ENCODE data around the gene PXYLP1.
"Not testable (repeated sequence)": the region's sequence is repeated elsewhere in the genome, so short reads cannot be mapped to it uniquely, and the experiment has no call there.

PXYLP1 gene

GRCh38 chr3:141274411-141275031 lies 42.9 kb downstream of the PXYLP1 start:
- DNase-seq = no peak

- no peak for DNase-seq
Measured at GRCh38 chr3:141275032-141275422, 43.4 kb downstream of the PXYLP1 start.

DNA sequence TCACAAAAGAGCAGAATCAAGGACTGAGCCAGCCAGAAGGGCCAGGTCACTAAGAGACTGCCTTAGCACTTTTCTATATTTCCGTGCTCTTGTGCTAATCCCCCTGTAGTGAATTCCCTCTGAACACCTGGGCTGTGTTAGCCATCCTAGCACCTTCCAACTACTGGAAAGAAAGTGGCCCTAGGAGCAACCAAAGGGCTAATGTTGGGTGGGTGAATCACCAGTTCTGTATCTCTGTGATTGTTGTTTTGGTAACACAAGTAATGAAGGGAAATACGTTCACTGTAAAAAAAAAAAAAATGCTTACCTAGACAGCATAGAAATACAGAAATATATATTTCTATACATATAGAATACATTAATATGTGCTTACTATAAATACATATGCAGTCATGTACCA lies 43.9 kb downstream of the PXYLP1 start:
- DNase-seq = no peak

DNA sequence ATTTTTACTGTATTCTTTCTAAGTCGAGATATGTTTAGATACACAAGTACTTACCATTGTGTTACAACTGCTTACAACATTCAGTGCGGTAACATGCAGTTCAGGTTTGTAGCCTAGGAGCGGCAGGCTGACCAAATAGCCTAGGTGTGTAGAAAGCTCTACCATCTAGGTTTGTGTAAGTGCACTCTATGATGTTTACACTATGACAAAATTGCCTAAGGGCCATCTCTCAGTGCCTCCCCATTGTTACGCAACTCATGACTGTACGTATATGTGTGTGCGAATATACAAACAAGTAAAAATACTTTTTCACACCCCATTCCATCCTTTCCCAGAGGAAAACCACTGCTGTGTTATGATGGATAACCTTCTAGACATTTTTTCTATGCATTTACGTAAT lies 44.3 kb downstream of the PXYLP1 start:
- DNase-seq = no peak

DNA sequence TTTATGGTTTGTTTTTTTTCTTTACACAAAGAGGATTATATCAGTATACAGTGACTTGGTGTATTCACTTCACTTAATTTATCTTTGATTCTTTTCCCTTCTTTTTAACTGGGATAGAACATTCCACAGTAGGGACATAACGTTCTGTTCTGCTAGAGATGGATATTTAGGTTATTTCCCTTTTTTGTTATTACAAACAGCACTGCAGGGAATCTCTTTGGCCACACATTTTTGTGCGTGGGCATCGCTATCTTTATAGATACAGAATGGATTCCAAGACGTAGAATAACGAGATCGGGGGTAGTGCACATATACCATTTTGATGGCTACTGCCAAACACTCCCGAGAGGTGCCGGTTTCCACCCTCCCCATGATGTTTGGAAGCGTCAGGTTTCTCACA lies 44.8 kb downstream of the PXYLP1 start:
- no peak for DNase-seq

- DNase-seq = no peak
Measured at GRCh38 chr3:141277451-141277850, 45.8 kb downstream of the PXYLP1 start.

GRCh38 chr3:141278196-141279076 lies 46.8 kb downstream of the PXYLP1 start:
- DNase-seq = no peak

- peak; percentile 19 to 29 for DNase-seq
Measured at GRCh38 chr3:141279077-141279967, 47.7 kb downstream of the PXYLP1 start.

GRCh38 chr3:141280086-141280485 lies 48.5 kb downstream of the PXYLP1 start:
- no peak for DNase-seq

GRCh38 chr3:141280690-141281089 lies 49.1 kb downstream of the PXYLP1 start:
- no peak for DNase-seq

DNA sequence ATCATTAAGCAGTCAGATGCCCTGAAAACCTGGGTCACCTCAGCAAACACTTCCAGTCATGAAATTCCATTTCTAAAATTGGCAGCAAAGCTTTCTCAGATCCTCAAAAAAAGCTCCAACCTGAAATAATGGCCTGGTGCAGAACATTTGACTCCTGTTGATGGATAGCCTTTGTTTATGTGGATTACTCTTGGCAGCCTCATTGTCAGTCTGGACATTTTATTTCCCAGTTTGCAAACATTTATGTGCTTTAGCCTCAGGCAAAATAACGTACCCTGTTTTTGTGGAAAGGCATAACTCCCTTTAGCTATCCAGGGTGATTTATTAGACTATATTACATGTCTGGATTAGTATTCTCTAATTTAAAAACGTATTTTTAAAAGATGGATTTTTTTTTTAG lies 53.9 kb downstream of the PXYLP1 start:
- DNase-seq = no peak

GRCh38 chr3:141286856-141287255 lies 55.2 kb downstream of the PXYLP1 start:
- no peak for DNase-seq

GRCh38 chr3:141287326-141287725 lies 55.7 kb downstream of the PXYLP1 start:
- DNase-seq = no peak

DNA sequence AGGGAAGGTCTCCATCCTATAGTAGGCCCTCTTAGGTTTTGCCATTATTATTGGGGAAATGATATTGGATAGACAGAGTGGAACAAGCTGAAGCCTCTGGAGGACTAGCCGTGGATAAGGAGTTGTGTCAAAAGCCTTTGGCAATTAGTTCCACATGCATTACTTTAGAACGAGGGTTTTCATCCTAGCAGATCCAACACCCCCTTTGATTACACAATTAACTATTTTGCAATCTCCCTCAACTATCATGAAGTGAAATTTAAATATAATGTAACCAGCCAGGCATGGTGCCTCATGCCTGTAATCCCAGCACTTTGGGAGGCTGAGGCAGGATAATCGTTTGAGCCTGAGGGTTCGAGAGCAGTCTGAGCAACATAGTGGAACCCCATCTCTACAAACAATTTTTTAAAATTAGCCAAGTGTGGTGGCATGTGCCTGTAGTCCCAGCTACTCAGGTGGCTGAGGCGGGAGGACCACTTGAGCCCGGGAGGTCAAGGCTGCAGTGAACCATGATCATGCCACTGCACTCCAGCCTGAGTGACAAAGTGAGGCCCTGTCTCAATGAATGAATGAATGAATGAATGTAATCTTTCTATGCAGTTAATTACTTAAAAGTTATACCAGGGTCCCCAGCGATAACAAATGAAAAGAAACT lies 56.8 kb downstream of the PXYLP1 start:
- no peak for DNase-seq

DNA sequence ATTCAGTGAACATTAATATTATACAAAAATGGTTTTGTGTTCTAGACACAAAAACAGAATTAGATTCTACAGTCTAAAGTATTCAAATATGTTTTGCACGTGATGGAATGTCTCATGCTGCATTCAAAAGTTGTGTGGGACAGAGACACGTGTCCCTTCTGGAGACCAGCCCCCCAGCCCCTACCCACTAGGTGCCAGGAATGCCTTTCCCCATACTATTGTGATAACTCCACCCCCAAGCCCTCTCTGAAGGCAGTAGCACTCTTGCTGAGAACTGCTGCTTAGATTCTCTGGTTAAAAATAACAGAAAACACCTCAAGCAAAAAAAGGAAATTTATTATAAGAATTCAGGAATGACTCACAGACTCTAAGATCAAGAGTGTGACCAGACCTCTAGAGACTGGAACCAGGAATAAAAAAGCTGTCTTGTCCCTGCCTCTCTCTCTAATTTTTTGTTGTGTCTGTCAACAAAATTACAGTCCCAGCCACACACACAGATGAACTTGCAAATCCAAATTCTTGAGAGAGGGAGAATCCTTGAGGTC lies 57.7 kb downstream of the PXYLP1 start:
- no peak for DNase-seq

GRCh38 chr3:141291559-141292355 lies 60.1 kb downstream of the PXYLP1 start:
- no peak for DNase-seq

- no peak for DNase-seq
Measured at GRCh38 chr3:141292356-141293058, 60.9 kb downstream of the PXYLP1 start.

DNA sequence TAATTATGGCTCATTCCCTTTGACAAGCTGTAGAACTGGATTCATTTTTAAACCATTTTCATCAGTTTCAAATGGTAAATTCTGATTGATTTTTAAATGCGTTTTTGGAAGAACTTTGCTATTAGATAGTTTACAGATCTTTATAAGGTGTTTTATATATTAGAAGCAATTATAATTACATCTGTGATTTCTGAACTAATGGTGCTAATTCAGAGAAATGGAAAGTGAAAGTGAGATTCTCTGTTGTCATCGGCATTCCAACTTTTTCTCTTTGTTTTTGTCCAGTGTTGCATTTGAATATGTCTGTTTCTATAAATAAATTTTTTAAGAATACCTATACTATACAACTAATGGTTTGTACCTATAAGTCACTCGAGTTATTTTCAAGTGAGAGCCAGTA lies 62.7 kb downstream of the PXYLP1 start:
- no peak for DNase-seq

- DNase-seq = no peak
Measured at GRCh38 chr3:141294848-141295247, 63.2 kb downstream of the PXYLP1 start.

GRCh38 chr3:141300426-141300825 lies 68.8 kb downstream of the PXYLP1 start:
- not testable (repeated sequence) for DNase-seq

Measured in NCI-H446 (cell line).